Right lobe of liver (tissue), 4 donors: ENCODE results near the gene OR8D2.

ENCODE experiments used
- POLR2A ChIP-seq: fragments of 450-650 bp; IDR thresholded peaks from one replicate; pipeline ENCODE4 v1.6.1; 2017; ENCODE audit warnings: antibody characterized with exemption, mild to moderate bottlenecking
- TF ChIP-seq, protein P1 (sequence below), 4 donors: fragments of 200-600 bp in 3 of 4; fragments of 450-650 bp in 1 of 4; IDR thresholded peaks; one replicate each; pipeline versions ENCODE4 v1.5.1 to v1.8.0; 2016 to 2022; ENCODE audit warnings: antibody characterized with exemption in 4 of 4, mild to moderate bottlenecking in 2 of 4
- donor health status: DM: no; HTN: no; CAD: no.
- donor health status: DM: no; HTN: no; CAD: no.
- donor health status: DM: no; HTN: yes; CAD: no.

DNA sequence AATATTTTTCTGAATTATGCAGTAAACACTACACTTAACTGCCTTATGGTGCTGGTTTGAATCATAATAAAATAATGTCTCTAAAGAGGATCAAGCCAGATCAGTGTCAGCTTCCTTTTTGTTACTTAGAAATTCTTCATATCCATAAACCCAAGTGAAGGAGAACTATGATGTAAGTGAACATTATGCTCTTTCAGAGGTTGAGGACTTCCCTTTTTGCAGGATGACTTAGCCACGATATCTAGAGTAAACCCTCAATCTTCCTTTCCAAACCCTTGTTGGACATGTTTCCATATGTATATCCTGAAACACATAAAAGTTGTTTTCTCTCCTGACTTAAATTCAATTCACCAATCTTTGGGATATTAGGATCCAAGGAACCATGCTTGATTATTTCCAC, 25.3 kb downstream of the OR8D2 start:
- TF ChIP-seq, protein P1, sequence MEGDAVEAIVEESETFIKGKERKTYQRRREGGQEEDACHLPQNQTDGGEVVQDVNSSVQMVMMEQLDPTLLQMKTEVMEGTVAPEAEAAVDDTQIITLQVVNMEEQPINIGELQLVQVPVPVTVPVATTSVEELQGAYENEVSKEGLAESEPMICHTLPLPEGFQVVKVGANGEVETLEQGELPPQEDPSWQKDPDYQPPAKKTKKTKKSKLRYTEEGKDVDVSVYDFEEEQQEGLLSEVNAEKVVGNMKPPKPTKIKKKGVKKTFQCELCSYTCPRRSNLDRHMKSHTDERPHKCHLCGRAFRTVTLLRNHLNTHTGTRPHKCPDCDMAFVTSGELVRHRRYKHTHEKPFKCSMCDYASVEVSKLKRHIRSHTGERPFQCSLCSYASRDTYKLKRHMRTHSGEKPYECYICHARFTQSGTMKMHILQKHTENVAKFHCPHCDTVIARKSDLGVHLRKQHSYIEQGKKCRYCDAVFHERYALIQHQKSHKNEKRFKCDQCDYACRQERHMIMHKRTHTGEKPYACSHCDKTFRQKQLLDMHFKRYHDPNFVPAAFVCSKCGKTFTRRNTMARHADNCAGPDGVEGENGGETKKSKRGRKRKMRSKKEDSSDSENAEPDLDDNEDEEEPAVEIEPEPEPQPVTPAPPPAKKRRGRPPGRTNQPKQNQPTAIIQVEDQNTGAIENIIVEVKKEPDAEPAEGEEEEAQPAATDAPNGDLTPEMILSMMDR (IDR thresholded peaks at IDR 0.05): no peak
- no peak for TF ChIP-seq POLR2A
